GM12878 (cell line): Measurements from ENCODE around the gene CTNNBL1. TPM values are rescaled to one million over a fixed set of nuclear protein-coding genes. Genes with fewer than 3 reads are reported as not detected.

ENCODE experiments used
- ATAC-seq: fragments of 200-7000 bp; cut with Tn5 transposase; 3 replicates; pipeline ENCODE4 v1.9.1; 2020; ENCODE audit warnings: mild to moderate bottlenecking, moderate library complexity
- BruUV-seq: library from RNA; stranded (reverse); fragments of 400-500 nt; replicated peaks from 2 replicates; lab custom pipeline; 2021; lab: Mats Ljungman, UMichigan
- CTCF ChIA-PET: fragments of 300-600 bp; sonication (Branson Sonifier 250); formaldehyde crosslinking; extraction: SDS; loops from one replicate; lab custom pipeline; 2021; ENCODE audit warnings: inconsistent platforms; lab: Yijun Ruan, JAX
- POLR2A ChIA-PET: fragments of 350-600 bp; formaldehyde crosslinking; extraction: SDS; loops from one replicate; lab custom pipeline; 2021; ENCODE audit warnings: inconsistent platforms; lab: Charles Lee
- RAD21 ChIA-PET: fragments of 300-600 bp; sonication (Branson Sonifier 250); formaldehyde crosslinking; loops from one replicate; lab custom pipeline; 2023; ENCODE audit warnings: antibody characterized with exemption; ENCODE audit not compliant: unreplicated experiment; lab: Charles Lee
- SMC1A ChIA-PET: fragments of 300-600 bp; sonication (Branson Sonifier 250); formaldehyde crosslinking; loops from one replicate; lab custom pipeline; 2023; ENCODE audit not compliant: unreplicated experiment, uncharacterized antibody; lab: Charles Lee
- DNase-seq: peaks from one replicate; pipeline ENCODE4 v3.0.0-alpha.2; 2011; ENCODE audit warnings: low read depth, low spot score
- FAIRE-seq: peaks from 3 replicates; lab custom pipeline; 2011; peaks lifted over from hg19 to GRCh38; lab: Jason Lieb, UNC
- H2AFZ ChIP-seq: 2 replicates; pipeline ENCODE4 v1.6.0; 2011; ENCODE audit warnings: low read depth, low read length, control low read depth; ENCODE audit not compliant: control insufficient read depth
- H3K27ac ChIP-seq: 2 replicates; pipeline ENCODE4 v1.5.1; 2011; ENCODE audit warnings: control low read depth; ENCODE audit not compliant: control insufficient read depth, insufficient read depth
- H3K27me3 ChIP-seq, 2 experiments: replicated peaks in 1 of 2; 2 replicates each; pipeline versions ENCODE4 v1.6.0 to v1.6.1; 2011; ENCODE audit warnings: low read length in 1 of 2; ENCODE audit not compliant: control insufficient read depth in 2 of 2, insufficient read depth in 2 of 2
- H3K36me3 ChIP-seq, 2 experiments: 2 replicates each; pipeline ENCODE4 v1.5.1; 2011; ENCODE audit warnings: low read length in 1 of 2; ENCODE audit not compliant: control insufficient read depth in 2 of 2, insufficient read depth in 2 of 2
- H3K4me1 ChIP-seq: 2 replicates; pipeline ENCODE4 v1.6.1; 2011; ENCODE audit warnings: mild to moderate bottlenecking, low read length, moderate library complexity, mixed read lengths; ENCODE audit not compliant: control insufficient read depth, insufficient read depth
- H3K4me2 ChIP-seq: 2 replicates; pipeline ENCODE4 v1.6.0; 2011; ENCODE audit warnings: control low read depth; ENCODE audit not compliant: control insufficient read depth, insufficient read depth
- H3K4me3 ChIP-seq: fragments of 200-600 bp; sonication (generic); 2 replicates; pipeline ENCODE4 v1.5.1; 2016
- H3K79me2 ChIP-seq: 2 replicates; pipeline ENCODE4 v1.6.0; 2011; ENCODE audit warnings: low read length; ENCODE audit not compliant: control insufficient read depth, insufficient read depth
- H3K9ac ChIP-seq: 2 replicates; pipeline ENCODE4 v1.8.0; 2011; ENCODE audit warnings: low read length, control low read depth, mixed read lengths; ENCODE audit not compliant: control insufficient read depth, insufficient read depth
- H3K9me3 ChIP-seq: replicated peaks from 3 replicates; pipeline ENCODE4 v1.5.1; 2011; ENCODE audit warnings: mild to moderate bottlenecking, low read length; ENCODE audit not compliant: control insufficient read depth, insufficient read depth
- H4K20me1 ChIP-seq: 2 replicates; pipeline ENCODE4 v1.6.0; 2011; ENCODE audit not compliant: control insufficient read depth, insufficient read depth
- BRCA1 ChIP-seq: IDR thresholded peaks from 2 replicates; pipeline ENCODE4 v1.6.1; 2011; ENCODE audit warnings: low read depth, low read length, improper control_type of control experiment
- CHD2 ChIP-seq: IDR thresholded peaks from 2 replicates; pipeline ENCODE4 v1.6.1; 2011; ENCODE audit warnings: low read depth, low read length, improper control_type of control experiment, borderline replicate concordance
- CHD4 ChIP-seq: fragments of 200-600 bp; sonication (generic); IDR thresholded peaks from 2 replicates; pipeline ENCODE4 v1.6.1; 2016; ENCODE audit warnings: mild to moderate bottlenecking
- CREM ChIP-seq: IDR thresholded peaks from 2 replicates; pipeline ENCODE4 v1.6.1; 2014; ENCODE audit warnings: antibody characterized with exemption, low read depth
- ETV6 ChIP-seq, 2 experiments: fragments of 450-650 bp in 1 of 2; IDR thresholded peaks in 1 of 2; conservative IDR thresholded peaks in 1 of 2; 2 replicates each; pipeline ENCODE4 v1.6.1; 2014; ENCODE audit warnings: antibody characterized with exemption in 1 of 2, borderline replicate concordance in 1 of 2, low read depth in 1 of 2, mild to moderate bottlenecking in 1 of 2, moderate library complexity in 1 of 2
- EZH2 ChIP-seq: IDR thresholded peaks from 2 replicates; pipeline ENCODE4 v1.6.1; 2012; ENCODE audit warnings: low read depth, mild to moderate bottlenecking, control low read depth, inconsistent platforms, low read length, borderline replicate concordance; ENCODE audit not compliant: control insufficient read depth
- FOXK2 ChIP-seq: fragments of 450-650 bp; IDR thresholded peaks from 2 replicates; pipeline ENCODE4 v1.6.1; 2017; ENCODE audit warnings: mild to moderate bottlenecking, moderate library complexity
- IKZF2 ChIP-seq, 2 experiments: fragments of 450-650 bp; IDR thresholded peaks; 2 replicates each; pipeline ENCODE4 v1.6.1; 2017; ENCODE audit warnings: mild to moderate bottlenecking in 2 of 2, moderate library complexity in 2 of 2
- IRF4 ChIP-seq: IDR thresholded peaks from 2 replicates; pipeline ENCODE4 v1.6.1; 2011; ENCODE audit warnings: low read depth, low read length
- JUNB ChIP-seq: IDR thresholded peaks from 2 replicates; pipeline ENCODE4 v1.6.1; 2016; ENCODE audit warnings: antibody characterized with exemption, mild to moderate bottlenecking
- KAT2A ChIP-seq: conservative IDR thresholded peaks from 2 replicates; pipeline ENCODE4 v1.6.1; 2011; ENCODE audit warnings: low read depth, low read length; ENCODE audit not compliant: control insufficient read depth
- LARP7 ChIP-seq: fragments of 450-650 bp; IDR thresholded peaks from 2 replicates; pipeline ENCODE4 v1.6.1; 2017; ENCODE audit warnings: mild to moderate bottlenecking
- MTA3 ChIP-seq: IDR thresholded peaks from 2 replicates; pipeline ENCODE4 v1.6.1; 2012; ENCODE audit warnings: low read length, inconsistent platforms, borderline replicate concordance
- NBN ChIP-seq: fragments of 450-650 bp; IDR thresholded peaks from 2 replicates; pipeline ENCODE4 v1.6.1; 2016
- NR2F1 ChIP-seq: fragments of 450-650 bp; conservative IDR thresholded peaks from 2 replicates; pipeline ENCODE4 v1.6.1; 2017; ENCODE audit warnings: mild to moderate bottlenecking
- PML ChIP-seq: IDR thresholded peaks from 2 replicates; pipeline ENCODE4 v1.6.1; 2012; ENCODE audit warnings: low read length, inconsistent platforms
- POLR2A ChIP-seq: IDR thresholded peaks from 2 replicates; pipeline ENCODE4 v1.6.1; 2011; ENCODE audit warnings: low read depth, mild to moderate bottlenecking, low read length
- RAD51 ChIP-seq: fragments of 450-650 bp; IDR thresholded peaks from 2 replicates; pipeline ENCODE4 v1.6.1; 2016; ENCODE audit warnings: moderate library complexity, mild to moderate bottlenecking, inconsistent platforms
- RFX5 ChIP-seq: IDR thresholded peaks from 2 replicates; pipeline ENCODE4 v1.6.1; 2011; ENCODE audit warnings: low read depth, low read length, improper control_type of control experiment
- SREBF1 ChIP-seq: IDR thresholded peaks from 2 replicates; pipeline ENCODE4 v1.6.1; 2012; ENCODE audit warnings: mild to moderate bottlenecking, low read length
- STAT1 ChIP-seq: fragments of 450-650 bp; conservative IDR thresholded peaks from 2 replicates; pipeline ENCODE4 v1.6.1; 2014; ENCODE audit warnings: antibody characterized with exemption, mild to moderate bottlenecking
- WGBS: methylation state at CpG from one replicate; pipeline ENCODE4 v1.1.6; 2016; ENCODE audit warnings: low lambda C conversion rate; ENCODE audit not compliant: insufficient replicate concordance, insufficient coverage; ENCODE audit errors: missing lambda C conversion rate; 5-methylcytosine and 5-hydroxymethylcytosine counted together
- in situ Hi-C: fragments of 300-500 bp; cut with MboI; formaldehyde crosslinking; loops from 9 replicates; pipeline ENCODE4 v1.14.3; 2018; ENCODE audit warnings: mixed read lengths
- intact Hi-C: fragments of 100-400 bp; cut with micrococcal nuclease; formaldehyde crosslinking; loops from one replicate; pipeline ENCODE4 v1.14.2; 2022; ENCODE audit not compliant: unreplicated experiment
- polyA plus RNA-seq, 11 experiments: library from polyadenylated mRNA; depleted of rRNA in 4 of 11; unstranded in 6 of 11; stranded (reverse) in 5 of 11; fragments of >200 nt; fragmentation: Nextera tagmentation in 4 of 11; fragmentation: Illumina TruSeq in 1 of 11; extraction: Ambion mirVana in 4 of 11; extraction: Trizol in 1 of 11; gene quantifications; 1 replicate in 1 of 11; 2 replicates in 10 of 11; pipeline versions ENCODE4 v1.2.1 to v1.2.3, GENCODE V29; 2011 to 2016; ENCODE audit warnings: inconsistent platforms in 2 of 11, missing spikeins in 2 of 11, low read depth in 1 of 11
- total RNA-seq, 4 experiments: library from RNA; depleted of rRNA in 3 of 4; stranded (reverse); fragments of >200 nt in 3 of 4; fragmentation: Illumina TruSeq in 1 of 4; extraction: Trizol in 1 of 4; gene quantifications; 2 replicates each; pipeline versions ENCODE4 v1.2.1 to v1.2.3, GENCODE V29; 2013 to 2021
- TF ChIP-seq, protein P1 (sequence below): fragments of 450-650 bp; IDR thresholded peaks from 2 replicates; pipeline ENCODE4 v1.6.1; 2016; ENCODE audit warnings: mild to moderate bottlenecking, moderate library complexity, borderline replicate concordance

The CTNNBL1 gene
- total and polyA plus RNA-seq, 10 of the 15 experiments (the other 5 are each of a cell fraction or from before 2014, with no cell fraction given): 43.1 to 102 (median 67.8) TPM

DNA sequence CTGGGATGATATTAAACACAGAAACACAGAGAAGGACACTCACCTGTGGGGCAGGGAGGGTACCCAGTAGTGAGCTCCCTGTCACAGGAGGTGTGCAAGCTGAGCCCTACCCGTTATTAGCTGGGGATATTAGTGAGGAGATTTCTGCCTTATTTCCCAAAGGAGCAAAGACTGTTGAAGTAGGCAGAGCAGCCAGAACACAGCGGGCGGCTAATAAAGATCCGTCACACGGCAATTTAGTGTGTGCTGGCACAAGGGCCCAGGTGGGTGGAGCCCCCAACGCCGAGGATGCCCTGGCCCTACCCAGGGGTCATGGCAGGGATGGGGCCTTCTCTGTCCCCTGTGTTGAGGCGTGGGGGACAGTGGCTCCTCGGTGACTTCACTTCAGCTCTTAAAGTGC is 217.4 kb downstream of the CTNNBL1 start:
- ChIA-PET POLR2A (no interaction called here), CTCF (interaction anchor here (0.6 to 1.3 kb wide), 3 partner anchors 80 to 544 kb away, joined by 3 read pairs; no protein-coding TSS in a partner anchor)

DNA sequence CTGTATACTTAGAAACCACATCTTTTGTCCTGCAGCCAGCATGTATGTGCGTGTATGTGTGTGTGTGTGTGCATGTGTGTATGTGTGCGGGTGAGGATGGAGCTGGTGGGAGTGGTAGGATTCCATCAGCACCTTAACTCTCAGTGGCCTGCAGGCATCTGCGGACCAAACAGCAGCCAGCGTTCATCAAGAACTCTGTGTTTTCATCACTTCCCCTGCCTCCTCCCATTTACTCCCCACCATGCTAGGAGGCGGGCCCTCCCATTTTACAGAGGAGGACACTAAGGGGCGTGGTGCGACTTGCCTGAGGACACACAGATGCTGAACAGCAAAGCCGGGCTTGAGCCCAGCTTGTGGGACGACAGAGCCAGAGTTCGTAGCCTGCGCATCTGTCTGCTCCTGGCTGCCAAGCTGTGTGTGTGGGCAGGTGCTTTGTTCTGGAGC is 218.0 kb downstream of the CTNNBL1 start:
- POLR2A ChIA-PET: no interaction called here
- no peak overlapping the region for H3K4me2 ChIP-seq
- FAIRE-seq: no peak
- 7% methylated on average over 11 of the region's 11 CpGs for WGBS
- H3K79me2 ChIP-seq: no peaks in the 10 kb centered on the region
- no peak for TF ChIP-seq EZH2
- no peak for TF ChIP-seq MTA3
- no peak for TF ChIP-seq POLR2A
- no peak for TF ChIP-seq PML
- no peak for TF ChIP-seq CHD4
- no peak for TF ChIP-seq JUNB
- TF ChIP-seq, protein P1, sequence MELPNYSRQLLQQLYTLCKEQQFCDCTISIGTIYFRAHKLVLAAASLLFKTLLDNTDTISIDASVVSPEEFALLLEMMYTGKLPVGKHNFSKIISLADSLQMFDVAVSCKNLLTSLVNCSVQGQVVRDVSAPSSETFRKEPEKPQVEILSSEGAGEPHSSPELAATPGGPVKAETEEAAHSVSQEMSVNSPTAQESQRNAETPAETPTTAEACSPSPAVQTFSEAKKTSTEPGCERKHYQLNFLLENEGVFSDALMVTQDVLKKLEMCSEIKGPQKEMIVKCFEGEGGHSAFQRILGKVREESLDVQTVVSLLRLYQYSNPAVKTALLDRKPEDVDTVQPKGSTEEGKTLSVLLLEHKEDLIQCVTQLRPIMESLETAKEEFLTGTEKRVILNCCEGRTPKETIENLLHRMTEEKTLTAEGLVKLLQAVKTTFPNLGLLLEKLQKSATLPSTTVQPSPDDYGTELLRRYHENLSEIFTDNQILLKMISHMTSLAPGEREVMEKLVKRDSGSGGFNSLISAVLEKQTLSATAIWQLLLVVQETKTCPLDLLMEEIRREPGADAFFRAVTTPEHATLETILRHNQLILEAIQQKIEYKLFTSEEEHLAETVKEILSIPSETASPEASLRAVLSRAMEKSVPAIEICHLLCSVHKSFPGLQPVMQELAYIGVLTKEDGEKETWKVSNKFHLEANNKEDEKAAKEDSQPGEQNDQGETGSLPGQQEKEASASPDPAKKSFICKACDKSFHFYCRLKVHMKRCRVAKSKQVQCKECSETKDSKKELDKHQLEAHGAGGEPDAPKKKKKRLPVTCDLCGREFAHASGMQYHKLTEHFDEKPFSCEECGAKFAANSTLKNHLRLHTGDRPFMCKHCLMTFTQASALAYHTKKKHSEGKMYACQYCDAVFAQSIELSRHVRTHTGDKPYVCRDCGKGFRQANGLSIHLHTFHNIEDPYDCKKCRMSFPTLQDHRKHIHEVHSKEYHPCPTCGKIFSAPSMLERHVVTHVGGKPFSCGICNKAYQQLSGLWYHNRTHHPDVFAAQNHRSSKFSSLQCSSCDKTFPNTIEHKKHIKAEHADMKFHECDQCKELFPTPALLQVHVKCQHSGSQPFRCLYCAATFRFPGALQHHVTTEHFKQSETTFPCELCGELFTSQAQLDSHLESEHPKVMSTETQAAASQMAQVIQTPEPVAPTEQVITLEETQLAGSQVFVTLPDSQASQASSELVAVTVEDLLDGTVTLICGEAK: no peak
- TF ChIP-seq FOXK2: no peak
- no peak for TF ChIP-seq NBN
- no peak for TF ChIP-seq CHD2
- no peak for TF ChIP-seq SREBF1
- TF ChIP-seq RFX5: no peak
- no peak for TF ChIP-seq STAT1
- TF ChIP-seq, all 136 proteins: peak for 0
- H3K9ac ChIP-seq: no peak overlapping the region
- intact Hi-C loops: no loop called here
- no peak for DNase-seq
- in situ Hi-C loops: no loop called here
- no peak overlapping the region for H2AFZ ChIP-seq
- no peak overlapping the region for H3K27ac ChIP-seq
- BruUV-seq: no TSS peak
- ChIA-PET RAD21 (interaction anchor here (1.3 kb wide), 1 partner anchor 80 kb away, joined by 3 read pairs; no protein-coding TSS in a partner anchor), SMC1A (no interaction called here), CTCF (interaction anchor here (1.3 kb wide), 1 partner anchor 82 kb away, joined by 3 read pairs; no protein-coding TSS in a partner anchor)
- H3K9me3 ChIP-seq: no peaks in the 10 kb centered on the region
- no peaks in the 10 kb centered on the region; the same call in none of the 2 replicates for H3K4me1 ChIP-seq
- peak; percentile 84 for ATAC-seq
- H3K4me3 ChIP-seq: no peak overlapping the region
- no peaks in the 10 kb centered on the region for H4K20me1 ChIP-seq
- no peaks in the 10 kb centered on the region; a peak in 2 of 4 replicates for H3K27me3 ChIP-seq
- H3K36me3 ChIP-seq: no peaks in the 10 kb centered on the region

More for the DNA sequence above, 217.4 kb downstream of the CTNNBL1 start:
- TF ChIP-seq IRF4 (no peak), RAD51 (no peak), FOXK2 (no peak), IKZF2 (IDR thresholded peaks at IDR 0.05) (no peak), NR2F1 (no peak), ETV6 (conservative IDR thresholded peaks at IDR 0.05 in 1 of 2, IDR thresholded peaks at IDR 0.05 in 1 of 2; ENCODE audit: borderline replicate concordance in 1 of 2, low read depth in 1 of 2) (no peak), LARP7 (no peak), BRCA1 (no peak), KAT2A (no peak), CREM (no peak)
- Histone ChIP-seq H3K27ac (no peak overlapping the region), H3K4me1 (no peaks in the 10 kb centered on the region; the same call in none of the 2 replicates), H3K4me3 (no peak overlapping the region), H3K4me2 (no peak overlapping the region), H3K9me3 (no peaks in the 10 kb centered on the region), H3K36me3 (no peaks in the 10 kb centered on the region), H3K79me2 (no peaks in the 10 kb centered on the region), H4K20me1 (no peaks in the 10 kb centered on the region), H3K27me3 (peaks cover 0 to 3% of the 10 kb centered on the region in 2 experiments; a peak in 2 of 4 replicates), H2AFZ (no peak overlapping the region), H3K9ac (no peak overlapping the region)
- RAD21 ChIA-PET: interaction anchor here (0.6 kb wide), 1 partner anchor 56 kb away, joined by 3 read pairs; no protein-coding TSS in a partner anchor
- DNase-seq (no peak), FAIRE-seq (no peak), ATAC-seq (no peak)
- WGBS: 60% methylated on average over 9 of the region's 9 CpGs
- in situ Hi-C loops: no loop called here
- BruUV-seq: no TSS peak
- intact Hi-C loops: no loop called here
- SMC1A ChIA-PET: no interaction called here
